ENCODE data around the gene RHPN2. TPM values are rescaled to one million over a fixed set of nuclear protein-coding genes. Genes with fewer than 3 reads are reported as not detected.
"Not testable (repeated sequence)": the region's sequence is repeated elsewhere in the genome, so short reads cannot be mapped to it uniquely, and the experiment has no call there.

RHPN2 gene
- polyA plus RNA-seq, 2 of the 4 experiments (the other 2 are of a cell fraction) = 60.5 to 140 TPM

- H3K4me3 ChIP-seq = no peak overlapping the region
- TF ChIP-seq HES2 (IDR thresholded peaks at IDR 0.05) (no peak), SMC3 (IDR thresholded peaks at IDR 0.05) (no peak), TP53 (CRISPR knock-in tag; IDR thresholded peaks at IDR 0.05) (no peak), CEBPB (IDR thresholded peaks at IDR 0.05) (no peak), MAX (IDR thresholded peaks at IDR 0.05) (no peak), HMGXB4 (CRISPR knock-in tag; IDR thresholded peaks at IDR 0.05; ENCODE audit: borderline replicate concordance) (no peak), HDAC2 (IDR thresholded peaks at IDR 0.05) (no peak), POLR2A (IDR thresholded peaks at IDR 0.05; ENCODE audit: low read length) (no peak), NFE2L2 (conservative IDR thresholded peaks at IDR 0.05; ENCODE audit: low read length) (no peak), HOXA7 (CRISPR knock-in tag; IDR thresholded peaks at IDR 0.05) (no peak), JUN (IDR thresholded peaks at IDR 0.05) (no peak)
- POLR2A ChIA-PET = no interaction called here
- H3K9me3 ChIP-seq = no peaks in the 10 kb centered on the region
- CTCF ChIA-PET = interaction anchor here (0.6 to 3.5 kb wide), 5 partner anchors 13 to 136 kb away, joined by 3 to 23 read pairs (median 3); no protein-coding TSS in a partner anchor
- no peak overlapping the region for H3K27ac ChIP-seq
- 77% methylated on average over 5 of the region's 5 CpGs for WGBS (ENCODE audit: missing lambda C conversion rate)
- no peak for ATAC-seq
- no peak overlapping the region for H3K4me2 ChIP-seq
- DNase-seq (ENCODE audit: low read depth in 1 of 2, low spot score in 1 of 2) = no peak
- no peak for FAIRE-seq
- no peaks in the 10 kb centered on the region for H3K4me1 ChIP-seq
Measured at GRCh38 chr19:32988724-32989123, 76.0 kb downstream of the RHPN2 start.

- H3K4me3 ChIP-seq; H3K4me2 ChIP-seq; DNase-seq (ENCODE audit: low read depth in 1 of 2, low spot score in 1 of 2); ATAC-seq; H3K4me1 ChIP-seq; POLR2A ChIA-PET; H3K9me3 ChIP-seq; H3K27ac ChIP-seq; FAIRE-seq: not testable (repeated sequence)
- 96% methylated on average over 5 of the region's 5 CpGs for WGBS (ENCODE audit: missing lambda C conversion rate)
- CTCF ChIA-PET = interaction anchor here (0.6 to 3.5 kb wide), 6 partner anchors 10 to 137 kb away, joined by 3 to 23 read pairs (median 3); no protein-coding TSS in a partner anchor
Measured at GRCh38 chr19:32988254-32988653, 76.4 kb downstream of the RHPN2 start.

- 91% methylated on average over 6 of the region's 6 CpGs for WGBS (ENCODE audit: missing lambda C conversion rate)
- ATAC-seq; POLR2A ChIA-PET; H3K9me3 ChIP-seq; H3K27ac ChIP-seq; H3K4me2 ChIP-seq; H3K4me3 ChIP-seq; FAIRE-seq; DNase-seq (ENCODE audit: low read depth in 1 of 2, low spot score in 1 of 2): not testable (repeated sequence)
- H3K4me1 ChIP-seq = peaks cover 15% of the 10 kb centered on the region
- CTCF ChIA-PET = interaction anchor here (16.5 kb wide), 1 partner anchor 133 kb away, joined by 349 read pairs; no protein-coding TSS in a partner anchor
Measured at GRCh38 chr19:32982488-32982887, 82.2 kb downstream of the RHPN2 start.

GRCh38 chr19:32979807-32980206 lies 84.9 kb downstream of the RHPN2 start:
- POLR2A ChIA-PET; H3K9me3 ChIP-seq; H3K4me2 ChIP-seq; ATAC-seq; H3K4me3 ChIP-seq; H3K27ac ChIP-seq; DNase-seq (ENCODE audit: low read depth in 1 of 2, low spot score in 1 of 2); FAIRE-seq: not testable (repeated sequence)
- CTCF ChIA-PET = interaction anchor here (16.5 kb wide), 1 partner anchor 136 kb away, joined by 349 read pairs; no protein-coding TSS in a partner anchor
- H3K4me1 ChIP-seq = peaks cover 28% of the 10 kb centered on the region
- WGBS (ENCODE audit: missing lambda C conversion rate) = 87% methylated on average over 7 of the region's 7 CpGs
- peak; percentile 31 for TF ChIP-seq MAFK (IDR thresholded peaks at IDR 0.05; ENCODE audit: partially characterized antibody)

GRCh38 chr19:32977813-32978212 lies 86.9 kb downstream of the RHPN2 start:
- Histone ChIP-seq H3K4me1 (peaks cover 28% of the 10 kb centered on the region), H3K4me2 (peak overlapping the region; percentile 40; the same call in 1 of the 3 replicates), H3K27ac (peak overlapping the region; percentile 16 to 22; a peak in 4 of 6 replicates)
- WGBS (ENCODE audit: missing lambda C conversion rate) = 91% methylated on average over 4 of the region's 4 CpGs
- DNase-seq (ENCODE audit: low read depth in 1 of 2, low spot score in 1 of 2); ATAC-seq; FAIRE-seq; H3K9me3 ChIP-seq; H3K4me3 ChIP-seq; POLR2A ChIA-PET: not testable (repeated sequence)
- CTCF ChIA-PET = interaction anchor here (1.3 to 16.5 kb wide), 13 partner anchors 8 to 206 kb away, joined by 3 to 349 read pairs (median 16); no protein-coding TSS in a partner anchor
